ENCODE data around the gene AFG3L2. TPM values are rescaled to one million over a fixed set of nuclear protein-coding genes. Genes with fewer than 3 reads are reported as not detected.

AFG3L2 gene
- total RNA-seq, 2 donors from 2014 or later, result 47.1 to 49.5 TPM

DNA sequence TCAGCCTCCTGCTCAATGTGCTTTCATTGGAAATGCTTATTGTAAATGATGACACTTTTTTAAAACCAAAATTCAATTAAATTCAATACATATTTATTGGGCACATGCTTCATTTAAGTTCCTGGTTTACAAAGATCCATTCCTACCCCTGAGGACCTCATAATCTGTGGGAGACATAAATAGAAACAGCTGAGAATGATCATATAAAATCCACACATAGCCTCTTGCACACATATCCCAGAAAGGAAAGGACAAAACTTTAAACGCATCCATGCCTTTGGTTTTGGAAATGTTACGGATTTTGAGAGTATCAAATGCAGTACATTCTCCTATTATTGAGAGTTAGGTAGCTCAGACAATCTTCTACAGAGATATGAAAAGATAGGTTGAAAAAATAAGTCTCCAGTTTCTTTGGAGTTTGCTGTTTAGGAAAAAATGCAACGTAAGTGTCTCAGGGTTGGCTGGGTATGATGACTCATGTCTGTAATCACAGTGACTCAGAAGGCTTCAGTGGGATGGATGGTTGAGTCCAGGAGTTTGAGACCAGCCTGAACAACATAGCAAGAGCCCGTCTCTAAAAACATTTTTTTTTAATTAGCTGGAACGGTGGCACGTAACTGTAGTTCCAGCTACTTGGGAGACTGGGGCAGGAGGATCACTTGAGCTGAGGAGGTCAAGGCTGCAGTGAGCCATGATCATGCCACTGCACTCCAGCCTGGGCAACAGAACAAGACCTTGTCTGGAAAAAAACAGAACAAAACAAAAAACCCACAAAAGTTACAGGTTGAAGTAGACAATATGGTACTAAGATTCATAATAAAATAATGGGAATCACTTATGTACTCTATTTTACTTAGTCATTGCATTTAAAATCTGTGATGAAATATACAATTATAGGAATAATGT, 26.8 kb upstream of the AFG3L2 start:
- WGBS, 2 experiments (ENCODE audit: insufficient coverage in 1 of 2, insufficient read length in 1 of 2), result 83 to 91% methylated on average over 4 to 6 of the region's 6 CpGs
- no peak for DNase-seq
- Histone ChIP-seq H3K9me3 (ENCODE audit: control insufficient read depth, low read length) (no peaks in the 10 kb centered on the region), H3K36me3 (ENCODE audit: control insufficient read depth, insufficient read depth, low read length) (no peaks in the 10 kb centered on the region), H3K27ac (ENCODE audit: low read depth, low read length) (no peak overlapping the region), H3K9ac (ENCODE audit: extremely low read depth, low read length, poor library complexity, severe bottlenecking) (no peak overlapping the region), H3K27me3 (ENCODE audit: control insufficient read depth, insufficient read depth, low read length, poor library complexity, severe bottlenecking) (peaks cover 40% of the 10 kb centered on the region), H3K4me3 (ENCODE audit: low read length) (no peak overlapping the region), H3K4me1 (ENCODE audit: control insufficient read depth, insufficient read depth, low read length) (no peaks in the 10 kb centered on the region)
- no peaks in the 10 kb centered on the region for H3K9me3 Mint-ChIP-seq
- H3K27me3 Mint-ChIP-seq (ENCODE audit: insufficient read depth), result peaks cover 57% of the 10 kb centered on the region
- peaks cover 6% of the 10 kb centered on the region for H3K4me1 Mint-ChIP-seq
- TF ChIP-seq, protein P1, sequence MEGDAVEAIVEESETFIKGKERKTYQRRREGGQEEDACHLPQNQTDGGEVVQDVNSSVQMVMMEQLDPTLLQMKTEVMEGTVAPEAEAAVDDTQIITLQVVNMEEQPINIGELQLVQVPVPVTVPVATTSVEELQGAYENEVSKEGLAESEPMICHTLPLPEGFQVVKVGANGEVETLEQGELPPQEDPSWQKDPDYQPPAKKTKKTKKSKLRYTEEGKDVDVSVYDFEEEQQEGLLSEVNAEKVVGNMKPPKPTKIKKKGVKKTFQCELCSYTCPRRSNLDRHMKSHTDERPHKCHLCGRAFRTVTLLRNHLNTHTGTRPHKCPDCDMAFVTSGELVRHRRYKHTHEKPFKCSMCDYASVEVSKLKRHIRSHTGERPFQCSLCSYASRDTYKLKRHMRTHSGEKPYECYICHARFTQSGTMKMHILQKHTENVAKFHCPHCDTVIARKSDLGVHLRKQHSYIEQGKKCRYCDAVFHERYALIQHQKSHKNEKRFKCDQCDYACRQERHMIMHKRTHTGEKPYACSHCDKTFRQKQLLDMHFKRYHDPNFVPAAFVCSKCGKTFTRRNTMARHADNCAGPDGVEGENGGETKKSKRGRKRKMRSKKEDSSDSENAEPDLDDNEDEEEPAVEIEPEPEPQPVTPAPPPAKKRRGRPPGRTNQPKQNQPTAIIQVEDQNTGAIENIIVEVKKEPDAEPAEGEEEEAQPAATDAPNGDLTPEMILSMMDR (conservative IDR thresholded peaks at IDR 0.05), result no peak
- no peak overlapping the region for H3K27ac Mint-ChIP-seq
- no peaks in the 10 kb centered on the region for H3K36me3 Mint-ChIP-seq (ENCODE audit: low read depth)
- H3K4me3 Mint-ChIP-seq, result no peak overlapping the region

DNA sequence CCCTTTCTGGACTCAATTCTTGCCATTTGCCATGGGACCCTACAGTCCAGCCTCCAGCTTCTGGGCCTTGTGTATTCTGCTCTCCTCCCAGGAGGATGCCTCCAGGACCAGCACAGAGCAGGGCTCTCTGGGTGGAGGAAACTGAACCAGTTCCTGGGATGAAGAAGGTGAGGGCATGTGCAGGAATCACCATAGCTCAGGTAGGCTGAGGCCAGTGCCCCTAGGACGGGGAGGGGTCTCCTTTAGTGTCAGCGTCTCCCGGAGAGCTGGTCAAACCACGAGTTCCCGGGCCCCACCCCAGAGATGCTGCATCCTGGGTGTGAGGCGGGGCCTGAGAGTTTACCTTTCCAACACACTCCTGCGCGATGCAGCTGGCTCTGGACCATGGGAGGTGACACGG, 24.9 kb upstream of the AFG3L2 start:
- Mint-ChIP-seq H3K36me3 (ENCODE audit: low read depth) (no peaks in the 10 kb centered on the region), H3K4me1 (no peaks in the 10 kb centered on the region), H3K27me3 (ENCODE audit: insufficient read depth) (peaks cover 47% of the 10 kb centered on the region), H3K9me3 (no peaks in the 10 kb centered on the region), H3K4me3 (no peak overlapping the region), H3K27ac (no peak overlapping the region)
- Histone ChIP-seq H3K4me1 (ENCODE audit: control insufficient read depth, insufficient read depth, low read length) (no peaks in the 10 kb centered on the region), H3K27me3 (ENCODE audit: control insufficient read depth, insufficient read depth, low read length, poor library complexity, severe bottlenecking) (peaks cover 35% of the 10 kb centered on the region), H3K4me3 (ENCODE audit: low read length) (no peak overlapping the region), H3K27ac (ENCODE audit: low read depth, low read length) (no peak overlapping the region), H3K9ac (ENCODE audit: extremely low read depth, low read length, poor library complexity, severe bottlenecking) (no peak overlapping the region), H3K9me3 (ENCODE audit: control insufficient read depth, low read length) (no peaks in the 10 kb centered on the region), H3K36me3 (ENCODE audit: control insufficient read depth, insufficient read depth, low read length) (no peaks in the 10 kb centered on the region)
- WGBS, 2 experiments (ENCODE audit: insufficient coverage in 1 of 2, insufficient read length in 1 of 2), result 82 to 88% methylated on average over 5 to 9 of the region's 9 CpGs
- TF ChIP-seq, protein P1 (conservative IDR thresholded peaks at IDR 0.05), result no peak
- DNase-seq, result no peak

DNA sequence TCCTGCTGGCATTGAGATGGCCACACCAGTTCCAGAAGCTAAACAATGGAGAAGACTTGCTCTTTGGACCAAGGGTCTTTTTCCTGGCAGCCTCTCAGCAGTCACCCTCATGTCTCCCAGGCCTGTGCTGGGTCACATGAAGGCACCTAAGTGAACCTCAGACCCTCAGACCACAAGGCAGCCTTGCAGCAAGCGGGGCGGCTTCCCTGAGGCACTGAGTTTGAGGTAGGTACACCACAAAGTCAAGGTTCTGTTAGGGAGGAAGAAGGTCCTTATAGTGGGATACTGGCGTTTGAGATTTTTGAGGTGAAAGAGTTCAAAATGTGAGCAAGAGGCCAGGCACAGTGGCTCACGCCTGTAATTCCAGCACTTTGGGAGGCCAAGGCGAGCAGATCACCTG, 22.2 kb upstream of the AFG3L2 start:
- TF ChIP-seq, protein P1 (conservative IDR thresholded peaks at IDR 0.05), result no peak
- H3K9ac ChIP-seq (ENCODE audit: extremely low read depth, low read length, poor library complexity, severe bottlenecking), result no peak overlapping the region
- 81 to 86% methylated on average over 5 of the region's 5 CpGs for WGBS, 2 experiments (ENCODE audit: insufficient coverage in 1 of 2, insufficient read length in 1 of 2)
- Mint-ChIP-seq H3K4me3 (no peak overlapping the region), H3K27me3 (ENCODE audit: insufficient read depth) (peaks cover 27% of the 10 kb centered on the region), H3K27ac (no peak overlapping the region), H3K4me1 (no peaks in the 10 kb centered on the region), H3K9me3 (no peaks in the 10 kb centered on the region), H3K36me3 (ENCODE audit: low read depth) (no peaks in the 10 kb centered on the region)
- no peaks in the 10 kb centered on the region for H3K36me3 ChIP-seq (ENCODE audit: control insufficient read depth, insufficient read depth, low read length)
- H3K4me1 ChIP-seq (ENCODE audit: control insufficient read depth, insufficient read depth, low read length), result no peaks in the 10 kb centered on the region
- peaks cover 8% of the 10 kb centered on the region for H3K27me3 ChIP-seq (ENCODE audit: control insufficient read depth, insufficient read depth, low read length, poor library complexity, severe bottlenecking)
- H3K4me3 ChIP-seq (ENCODE audit: low read length), result no peak overlapping the region
- no peaks in the 10 kb centered on the region for H3K9me3 ChIP-seq (ENCODE audit: control insufficient read depth, low read length)
- no peak overlapping the region for H3K27ac ChIP-seq (ENCODE audit: low read depth, low read length)
- no peak for DNase-seq
